22Rv1 (cell line): ENCODE data around the gene DOP1B.
"Not testable (repeated sequence)": the region's sequence is repeated elsewhere in the genome, so short reads cannot be mapped to it uniquely, and the experiment has no call there.

ENCODE experiments used
- H3K27ac ChIP-seq: fragments of 450-650 bp; 2 replicates; pipeline ENCODE4 v1.5.1; 2017
- ZFX ChIP-seq: fragments of 450-650 bp; IDR thresholded peaks from 2 replicates; pipeline ENCODE4 v1.6.1; 2017; ENCODE audit warnings: antibody characterized with exemption, borderline replicate concordance
- TF ChIP-seq, protein P1 (sequence below): fragments of 450-650 bp; IDR thresholded peaks from 2 replicates; pipeline ENCODE4 v1.5.1; 2017; ENCODE audit warnings: mild to moderate bottlenecking

Gene DOP1B

DNA sequence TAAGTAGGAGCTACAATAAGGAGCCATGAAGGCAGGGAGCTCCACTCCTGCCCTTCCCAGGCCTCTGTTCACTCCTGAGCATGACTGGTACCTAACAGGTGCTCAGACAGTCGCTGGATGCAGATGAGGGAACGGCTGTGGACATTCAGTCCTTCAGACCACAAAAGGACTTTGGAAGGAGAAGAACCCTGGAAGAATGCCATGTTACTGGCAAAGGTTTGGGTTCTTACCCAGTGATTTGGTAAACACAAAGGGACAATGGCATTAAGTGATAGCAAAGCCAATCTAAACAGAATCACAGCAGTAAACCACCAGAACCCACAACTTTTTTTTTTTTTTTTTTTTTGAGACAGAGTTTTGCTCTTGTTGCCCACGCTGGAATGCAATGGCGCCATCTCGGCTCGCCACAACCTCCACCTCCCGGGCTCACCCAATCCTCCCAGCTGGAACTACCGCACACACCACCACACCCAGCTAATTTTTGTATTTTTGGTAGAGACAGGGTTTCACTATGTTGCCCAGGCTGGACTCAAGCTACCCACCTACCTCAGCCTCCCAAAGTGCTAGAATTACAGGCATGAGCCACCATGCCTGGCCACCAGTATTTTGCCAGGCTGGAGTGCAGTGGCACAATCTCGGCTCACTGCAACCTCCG lies 29.2 kb upstream of the DOP1B start:
- no peak for TF ChIP-seq ZFX
- TF ChIP-seq, protein P1, sequence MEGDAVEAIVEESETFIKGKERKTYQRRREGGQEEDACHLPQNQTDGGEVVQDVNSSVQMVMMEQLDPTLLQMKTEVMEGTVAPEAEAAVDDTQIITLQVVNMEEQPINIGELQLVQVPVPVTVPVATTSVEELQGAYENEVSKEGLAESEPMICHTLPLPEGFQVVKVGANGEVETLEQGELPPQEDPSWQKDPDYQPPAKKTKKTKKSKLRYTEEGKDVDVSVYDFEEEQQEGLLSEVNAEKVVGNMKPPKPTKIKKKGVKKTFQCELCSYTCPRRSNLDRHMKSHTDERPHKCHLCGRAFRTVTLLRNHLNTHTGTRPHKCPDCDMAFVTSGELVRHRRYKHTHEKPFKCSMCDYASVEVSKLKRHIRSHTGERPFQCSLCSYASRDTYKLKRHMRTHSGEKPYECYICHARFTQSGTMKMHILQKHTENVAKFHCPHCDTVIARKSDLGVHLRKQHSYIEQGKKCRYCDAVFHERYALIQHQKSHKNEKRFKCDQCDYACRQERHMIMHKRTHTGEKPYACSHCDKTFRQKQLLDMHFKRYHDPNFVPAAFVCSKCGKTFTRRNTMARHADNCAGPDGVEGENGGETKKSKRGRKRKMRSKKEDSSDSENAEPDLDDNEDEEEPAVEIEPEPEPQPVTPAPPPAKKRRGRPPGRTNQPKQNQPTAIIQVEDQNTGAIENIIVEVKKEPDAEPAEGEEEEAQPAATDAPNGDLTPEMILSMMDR, result no peak
- no peak overlapping the region for H3K27ac ChIP-seq

DNA sequence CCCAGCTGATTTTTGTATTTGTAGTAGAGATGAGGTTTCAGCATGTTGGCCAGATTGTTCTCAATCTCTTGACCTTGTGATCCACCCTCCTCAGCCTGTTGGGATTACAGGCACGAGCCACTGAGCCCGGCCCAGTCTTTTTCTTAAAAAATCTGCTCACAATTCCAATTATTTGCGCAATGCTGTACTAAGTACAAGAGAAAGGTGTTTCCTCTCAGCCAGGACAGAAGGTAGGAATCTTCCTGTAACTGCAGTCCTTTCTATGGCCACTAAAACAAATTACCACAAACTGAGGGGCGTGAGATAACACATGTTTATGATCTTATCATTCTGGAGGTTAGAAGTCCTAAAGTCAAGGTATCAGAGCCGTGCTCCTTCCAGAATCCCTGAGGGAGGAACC lies 28.6 kb upstream of the DOP1B start:
- no peak for TF ChIP-seq ZFX
- TF ChIP-seq, protein P1, result no peak
- H3K27ac ChIP-seq, result no peak overlapping the region

DNA sequence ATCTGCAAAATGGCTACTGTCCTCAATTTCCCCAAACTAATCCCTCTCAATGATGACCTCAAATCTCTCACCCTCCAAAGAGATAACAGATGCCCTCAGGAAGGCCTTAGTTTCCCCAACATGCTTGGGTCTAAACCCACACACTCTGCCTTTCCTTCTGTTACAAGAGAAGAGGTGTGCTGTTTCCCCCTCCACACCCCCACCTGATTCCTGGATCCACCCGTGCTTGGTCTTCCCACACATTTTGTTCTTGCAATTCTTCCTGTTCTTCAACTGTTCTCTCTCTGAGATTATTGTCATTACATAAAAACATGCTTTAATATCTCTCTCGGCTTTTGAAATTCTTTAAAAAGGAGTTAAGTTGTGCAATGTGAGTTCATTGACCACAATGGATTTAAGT lies 27.4 kb upstream of the DOP1B start:
- TF ChIP-seq, protein P1, result no peak
- TF ChIP-seq ZFX, result no peak
- H3K27ac ChIP-seq, result no peak overlapping the region

DNA sequence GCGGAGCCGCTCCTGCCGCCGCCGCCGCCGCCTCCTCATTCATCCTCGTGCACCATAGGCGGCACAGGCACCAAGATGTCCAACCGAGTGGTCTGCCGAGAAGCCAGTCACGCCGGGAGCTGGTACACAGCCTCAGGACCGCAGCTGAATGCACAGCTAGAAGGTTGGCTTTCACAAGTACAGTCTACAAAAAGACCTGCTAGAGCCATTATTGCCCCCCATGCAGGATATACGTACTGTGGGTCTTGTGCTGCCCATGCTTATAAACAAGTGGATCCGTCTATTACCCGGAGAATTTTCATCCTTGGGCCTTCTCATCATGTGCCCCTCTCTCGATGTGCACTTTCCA lies 26.2 kb upstream of the DOP1B start:
- not testable (repeated sequence) for H3K27ac ChIP-seq

DNA sequence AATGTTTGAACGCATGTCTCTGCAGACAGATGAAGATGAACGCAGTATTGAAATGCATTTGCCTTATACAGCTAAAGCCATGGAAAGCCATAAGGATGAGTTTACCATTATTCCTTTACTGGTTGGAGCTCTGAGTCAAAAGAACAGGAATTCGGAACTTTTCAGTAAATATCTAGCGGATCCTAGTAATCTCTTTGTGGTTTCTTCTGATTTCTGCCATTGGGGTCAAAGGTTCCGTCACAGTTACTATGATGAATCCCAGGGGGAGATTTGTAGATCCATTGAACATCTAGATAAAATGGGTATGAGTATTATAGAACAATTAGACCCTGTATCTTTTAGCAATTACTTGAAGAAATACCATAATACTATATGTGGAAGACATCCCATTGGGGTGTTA lies 25.8 kb upstream of the DOP1B start:
- H3K27ac ChIP-seq, result not testable (repeated sequence)

DNA sequence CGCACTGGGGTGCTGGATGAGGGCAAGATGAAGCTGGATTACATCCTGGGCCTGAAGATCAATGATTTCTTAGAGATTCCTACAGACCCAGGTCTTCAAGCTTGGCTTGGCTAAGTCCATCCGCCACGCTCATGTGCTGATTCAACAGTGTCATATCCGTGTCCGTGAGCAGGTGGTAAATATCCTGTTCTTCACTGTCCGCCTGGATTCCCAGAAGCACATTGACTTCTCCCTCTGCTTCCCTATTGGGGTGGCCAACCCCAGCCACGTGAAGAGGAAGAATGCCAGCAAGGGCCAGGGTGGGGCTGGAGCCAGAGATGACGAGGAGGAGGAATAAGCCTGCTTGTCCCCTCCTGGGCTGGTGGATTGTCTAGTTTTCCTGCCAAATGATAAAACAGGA lies 23.9 kb upstream of the DOP1B start:
- no peak overlapping the region for H3K27ac ChIP-seq
- TF ChIP-seq, protein P1, result no peak
- no peak for TF ChIP-seq ZFX

DNA sequence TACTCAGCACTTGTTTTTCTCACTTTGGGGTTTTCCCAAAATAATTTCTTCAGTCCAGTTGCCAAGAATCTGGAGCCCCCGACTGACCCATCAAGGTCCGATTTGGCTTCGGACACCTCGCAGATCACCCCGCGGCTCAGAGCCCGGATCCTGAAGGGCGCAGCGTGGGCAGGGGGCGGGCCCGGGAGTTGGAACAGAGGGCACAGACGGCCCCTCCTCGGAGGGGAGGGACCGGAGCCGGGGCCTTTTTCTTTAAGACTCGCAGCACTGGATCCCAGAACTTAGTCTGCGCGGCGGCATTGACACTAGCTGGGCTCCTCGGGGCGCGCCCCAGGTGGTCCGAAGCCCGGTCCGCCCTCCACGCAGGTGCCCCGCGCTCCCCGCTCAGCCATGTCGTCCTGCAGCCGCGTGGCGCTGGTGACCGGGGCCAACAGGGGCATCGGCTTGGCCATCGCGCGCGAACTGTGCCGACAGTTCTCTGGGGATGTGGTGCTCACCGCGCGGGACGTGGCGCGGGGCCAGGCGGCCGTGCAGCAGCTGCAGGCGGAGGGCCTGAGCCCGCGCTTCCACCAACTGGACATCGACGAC lies 21.7 kb upstream of the DOP1B start, which contains the start of gene CBR3:
CBR3 (plus strand) TSS at position 277 of the 588 bp plus-strand sequence; CDS start at position 391, 114 bp downstream.
- peak within 1 kb of the TSS; percentile 89 for H3K27ac ChIP-seq
- TF ChIP-seq, protein P1, result no peak
- TF ChIP-seq ZFX, result no peak

DNA sequence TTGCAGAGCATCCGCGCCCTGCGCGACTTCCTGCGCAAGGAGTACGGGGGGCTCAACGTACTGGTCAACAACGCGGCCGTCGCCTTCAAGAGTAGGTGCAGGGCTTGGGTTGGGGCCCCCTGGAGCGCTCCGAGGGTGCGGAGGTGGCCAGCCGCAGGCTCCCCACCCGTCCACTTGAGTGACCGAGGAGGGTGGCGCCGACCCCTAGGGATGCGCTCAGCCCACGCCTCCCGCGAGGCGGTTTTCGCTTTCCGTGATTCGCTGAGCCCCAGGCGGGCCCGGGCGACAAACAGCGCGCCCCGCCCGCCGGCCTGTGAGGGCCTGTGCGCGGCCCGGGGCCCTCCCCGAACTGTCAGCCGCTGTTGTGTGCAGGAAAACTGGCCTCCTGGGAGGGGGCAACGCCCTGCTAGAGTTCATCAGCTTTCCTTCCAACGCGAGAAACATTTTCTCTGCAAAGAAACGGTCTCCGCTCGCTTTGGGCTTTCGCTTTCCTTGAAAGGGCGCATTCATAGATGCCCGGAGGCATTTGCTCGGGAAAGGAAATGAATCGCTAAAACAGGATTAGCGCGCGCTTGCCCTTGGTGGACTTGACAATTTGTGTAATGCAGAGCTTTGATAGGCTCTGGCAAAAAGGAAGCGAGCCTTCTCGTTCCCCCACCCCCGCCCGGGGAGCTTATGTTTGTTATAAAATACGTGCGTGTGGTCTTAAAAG lies 21.1 kb upstream of the DOP1B start:
- no peak for TF ChIP-seq ZFX
- TF ChIP-seq, protein P1, result no peak
- peak overlapping the region; percentile 89 for H3K27ac ChIP-seq

DNA sequence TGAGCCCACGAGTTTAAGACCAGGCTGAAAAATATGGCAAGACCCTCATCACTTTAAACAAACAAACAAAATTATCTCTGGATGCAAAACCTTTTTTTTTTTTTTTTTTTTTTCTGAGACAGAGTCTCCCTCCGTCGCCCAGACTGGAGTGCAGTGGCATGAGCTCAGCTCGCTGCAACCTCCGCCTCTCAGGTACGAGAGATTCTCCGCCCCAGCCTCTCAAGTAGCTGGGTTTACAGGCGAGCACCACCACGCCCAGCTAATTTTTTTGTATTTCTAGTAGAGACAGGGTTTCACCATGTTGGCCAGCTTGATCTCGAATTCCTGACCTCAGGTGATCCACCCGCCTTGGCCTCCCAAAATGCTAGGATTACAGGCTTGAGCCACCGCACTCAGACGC lies 16.8 kb upstream of the DOP1B start:
- not testable (repeated sequence) for H3K27ac ChIP-seq
